Ammon's horn (tissue), 1 donor: ENCODE data around the gene NOLC1.

Experiments used
- DNase-seq: peaks from one replicate; pipeline ENCODE4 v3.0.0-alpha.2; 2016; ENCODE audit warnings: low spot score

NOLC1 gene

GRCh38 chr10:102121739-102122372 is 30.3 kb upstream of the NOLC1 start:
- DNase-seq: peak; percentile 33

GRCh38 chr10:102122450-102122849 is 29.7 kb upstream of the NOLC1 start:
- DNase-seq: no peak

- no peak for DNase-seq
Measured at GRCh38 chr10:102123223-102123622, 29.0 kb upstream of the NOLC1 start.

- DNase-seq: no peak
Measured at GRCh38 chr10:102131286-102132170, 20.7 kb upstream of the NOLC1 start.

GRCh38 chr10:102132193-102132562 is 20.0 kb upstream of the NOLC1 start:
- DNase-seq: no peak

- peak; percentile 100 for DNase-seq
Measured at GRCh38 chr10:102132563-102133372, 19.4 kb upstream of the NOLC1 start, which contains the start of gene PPRC1. Gene PPRC1, plus strand, starts transcription at chr10:102133040. Its CDS starts 29 bp downstream, at chr10:102133069.

DNA sequence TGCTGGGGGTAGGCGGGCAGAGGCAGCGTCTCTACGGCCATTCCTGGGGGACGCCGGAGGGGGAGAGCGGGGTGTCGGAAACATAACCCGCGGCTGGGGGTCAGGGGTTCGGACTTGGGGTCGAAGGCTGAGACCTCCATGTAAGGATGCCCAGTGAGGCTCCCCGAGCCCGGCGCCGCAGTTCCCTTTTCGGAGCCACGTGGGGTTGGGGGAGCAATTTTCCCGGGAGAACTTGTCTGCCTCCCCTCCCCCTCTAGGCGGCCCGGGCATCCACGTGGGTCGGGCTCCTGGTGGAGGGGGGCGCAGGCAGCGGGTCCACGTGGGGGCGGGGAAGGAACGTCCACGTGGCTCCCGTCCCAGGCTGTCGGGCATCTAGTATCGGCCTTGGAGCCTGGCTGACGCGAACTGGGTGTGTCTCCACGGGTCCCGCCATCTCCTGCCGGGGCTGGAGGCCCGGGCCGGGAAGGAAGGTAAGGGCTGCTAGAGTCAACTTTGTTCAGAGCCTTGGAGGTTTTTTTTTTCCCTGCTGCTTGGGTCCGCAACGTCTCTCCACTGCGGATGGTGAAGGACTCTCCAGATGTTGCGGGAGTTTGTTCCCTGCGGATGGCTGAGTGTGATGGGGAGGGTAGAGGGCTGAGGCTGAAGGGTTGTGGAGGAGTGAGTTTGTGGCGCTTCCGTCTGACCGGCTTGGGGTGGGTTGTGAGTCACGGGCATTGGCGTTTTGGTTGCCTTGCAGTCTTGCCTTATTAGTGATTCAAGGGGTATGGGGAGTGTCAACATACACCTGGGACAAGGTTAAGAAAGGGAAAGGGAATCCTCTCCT is 18.6 kb upstream of the NOLC1 start:
- DNase-seq: peak; percentile 75

GRCh38 chr10:102134416-102134815 is 17.8 kb upstream of the NOLC1 start:
- no peak for DNase-seq

DNA sequence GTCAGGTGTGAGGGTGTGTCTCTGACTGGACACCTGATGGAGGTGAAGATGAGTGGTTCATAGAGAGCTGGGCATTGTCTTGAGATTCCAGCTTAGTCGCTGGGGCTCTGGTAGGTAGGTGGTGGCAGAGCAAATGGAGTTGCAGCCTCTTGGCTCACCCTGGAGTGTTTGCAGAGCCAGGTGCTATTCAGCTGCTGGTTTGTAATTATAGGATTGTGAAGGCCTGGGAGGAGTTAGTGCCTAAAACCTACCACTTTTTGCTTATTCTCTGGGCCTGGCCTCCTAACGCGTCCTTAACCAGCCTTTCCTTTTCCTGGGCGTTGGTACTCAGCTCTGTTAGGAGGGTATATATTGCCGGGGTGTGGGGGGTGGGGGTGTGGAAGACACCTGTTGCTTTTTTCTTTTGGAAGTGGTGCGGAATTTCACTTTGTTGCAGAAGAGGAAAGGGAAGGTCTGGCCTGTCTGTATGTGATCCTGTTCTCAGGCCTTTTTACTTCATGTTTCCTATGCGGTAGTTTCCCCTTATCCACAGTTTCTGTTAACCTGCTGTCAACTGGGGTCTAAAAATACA is 16.1 kb upstream of the NOLC1 start:
- DNase-seq: no peak

GRCh38 chr10:102139281-102140110 is 12.7 kb upstream of the NOLC1 start:
- DNase-seq: no peak

GRCh38 chr10:102140218-102140617 is 12.0 kb upstream of the NOLC1 start:
- DNase-seq: no peak

DNA sequence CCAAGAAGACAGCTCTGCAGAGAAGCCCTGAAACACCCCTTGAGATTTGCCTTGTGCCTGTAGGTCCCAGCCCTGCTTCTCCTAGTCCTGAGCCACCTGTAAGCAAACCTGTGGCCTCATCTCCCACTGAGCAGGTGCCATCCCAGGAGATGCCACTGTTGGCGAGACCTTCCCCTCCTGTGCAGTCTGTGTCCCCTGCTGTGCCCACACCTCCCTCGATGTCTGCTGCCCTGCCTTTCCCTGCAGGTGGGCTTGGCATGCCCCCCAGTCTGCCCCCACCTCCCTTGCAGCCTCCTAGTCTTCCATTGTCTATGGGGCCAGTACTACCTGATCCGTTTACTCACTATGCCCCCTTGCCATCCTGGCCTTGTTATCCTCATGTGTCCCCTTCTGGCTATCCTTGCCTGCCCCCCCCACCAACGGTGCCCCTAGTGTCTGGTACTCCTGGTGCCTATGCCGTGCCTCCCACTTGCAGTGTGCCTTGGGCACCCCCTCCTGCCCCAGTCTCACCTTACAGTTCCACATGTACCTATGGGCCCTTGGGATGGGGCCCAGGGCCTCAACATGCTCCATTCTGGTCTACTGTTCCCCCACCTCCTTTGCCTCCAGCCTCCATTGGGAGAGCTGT is 11.2 kb upstream of the NOLC1 start:
- no peak for DNase-seq

- DNase-seq: no peak
Measured at GRCh38 chr10:102141583-102142107, 10.5 kb upstream of the NOLC1 start.

DNA sequence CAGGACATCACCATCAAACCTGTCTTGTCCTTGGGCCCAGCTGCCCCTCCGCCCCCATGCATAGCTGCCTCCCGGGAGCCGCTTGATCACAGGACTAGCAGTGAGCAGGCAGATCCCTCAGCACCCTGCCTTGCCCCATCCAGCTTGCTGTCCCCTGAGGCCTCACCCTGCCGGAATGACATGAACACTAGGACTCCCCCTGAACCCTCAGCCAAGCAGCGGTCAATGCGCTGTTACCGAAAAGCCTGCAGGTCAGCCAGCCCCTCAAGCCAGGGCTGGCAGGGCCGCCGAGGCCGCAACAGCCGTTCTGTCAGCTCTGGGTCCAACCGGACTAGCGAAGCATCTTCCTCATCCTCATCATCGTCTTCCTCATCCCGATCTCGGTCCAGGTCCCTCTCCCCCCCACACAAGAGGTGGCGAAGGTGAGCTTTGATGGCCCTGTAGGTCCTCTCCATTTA is 5.2 kb upstream of the NOLC1 start:
- DNase-seq: no peak

- no peak for DNase-seq
Measured at GRCh38 chr10:102147561-102147960, 4.6 kb upstream of the NOLC1 start.

DNA sequence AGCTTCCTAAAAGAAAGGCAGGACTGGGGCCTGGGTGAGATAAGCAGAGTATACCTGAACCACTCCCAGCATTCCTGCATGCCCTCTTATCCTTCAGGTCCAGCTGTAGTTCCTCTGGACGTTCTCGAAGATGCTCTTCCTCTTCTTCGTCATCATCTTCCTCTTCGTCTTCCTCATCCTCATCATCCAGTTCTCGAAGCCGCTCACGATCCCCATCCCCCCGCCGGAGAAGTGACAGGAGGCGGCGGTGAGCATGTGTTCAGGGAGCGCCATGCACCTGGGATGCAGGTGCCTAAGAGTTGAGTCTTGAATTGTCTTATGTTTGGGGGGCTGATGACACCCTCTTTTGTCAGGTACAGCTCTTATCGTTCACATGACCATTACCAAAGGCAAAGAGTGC is 3.9 kb upstream of the NOLC1 start:
- no peak for DNase-seq

GRCh38 chr10:102150970-102151773 is 1.0 kb upstream of the NOLC1 start:
- DNase-seq: no peak

DNA sequence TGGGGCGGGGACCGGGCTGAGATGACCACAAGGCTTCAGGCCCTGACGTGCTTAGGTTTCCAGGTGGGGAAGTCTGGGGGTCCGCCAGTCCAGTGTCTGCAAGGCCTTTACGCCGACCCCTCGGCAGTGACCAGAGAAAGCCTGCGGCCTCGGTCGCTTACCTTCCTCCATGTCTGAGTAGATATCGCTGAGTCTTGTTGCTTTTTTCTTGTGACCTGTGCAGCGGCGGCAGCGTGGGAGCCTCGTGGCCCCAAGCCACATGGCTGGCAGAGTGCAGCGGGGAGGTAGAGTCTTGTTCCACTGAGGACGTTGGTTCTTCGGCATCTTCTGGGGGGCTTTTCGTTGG is 329 bp downstream of the NOLC1 start:
- no peak for DNase-seq

GRCh38 chr10:102153093-102153620 is 968 bp downstream of the NOLC1 start:
- no peak for DNase-seq
